ENCODE measurements around the gene RBM17. TPM values are rescaled to one million over a fixed set of nuclear protein-coding genes. Genes with fewer than 3 reads are reported as not detected.

The RBM17 gene
- total and polyA plus RNA-seq, 10 of the 15 experiments (the other 5 are each of a cell fraction or from before 2014, with no cell fraction given), result 28.4 to 181 (median 83.9) TPM

GRCh38 chr10:6142644-6143043 lies 53.8 kb downstream of the RBM17 start:
- 86% methylated on average over 7 of the region's 7 CpGs for WGBS (ENCODE audit: insufficient coverage, insufficient replicate concordance, low lambda C conversion rate, missing lambda C conversion rate)
- H3K27me3 ChIP-seq (replicated peaks in 1 of 2; ENCODE audit: control insufficient read depth in 2 of 2, insufficient read depth in 2 of 2, low read length in 1 of 2), result no peaks in the 10 kb centered on the region
- H3K9ac ChIP-seq (ENCODE audit: control insufficient read depth, insufficient read depth, low read length), result no peak overlapping the region; the same call in 1 of the 2 replicates
- H3K36me3 ChIP-seq (ENCODE audit: control insufficient read depth in 2 of 2, insufficient read depth in 2 of 2, low read length in 1 of 2), result no peaks in the 10 kb centered on the region
- H2AFZ ChIP-seq (ENCODE audit: control insufficient read depth, low read depth, low read length), result no peak overlapping the region
- TF ChIP-seq NR2F1 (conservative IDR thresholded peaks at IDR 0.05) (peak; percentile 43; the same call in 1 of the 2 replicates), HDGF (IDR thresholded peaks at IDR 0.05) (0 out of 2 replicates have a peak, but pooled peaks have one; percentile 11), ASH2L (IDR thresholded peaks at IDR 0.05; ENCODE audit: borderline replicate concordance, low read depth) (no peak), ZSCAN29 (IDR thresholded peaks at IDR 0.05) (no peak), HSF1 (IDR thresholded peaks at IDR 0.05; ENCODE audit: low read depth, low read length) (no peak), EZH2 (IDR thresholded peaks at IDR 0.05; ENCODE audit: borderline replicate concordance, control insufficient read depth, low read depth, low read length) (no peak), NBN (IDR thresholded peaks at IDR 0.05) (0 out of 2 replicates have a peak, but pooled peaks have one; percentile 6), ZNF384 (IDR thresholded peaks at IDR 0.05; ENCODE audit: borderline replicate concordance, low read depth, low read length) (no peak), SIX5 (IDR thresholded peaks at IDR 0.05; ENCODE audit: low read depth, low read length, severe bottlenecking) (no peak), IKZF2 (IDR thresholded peaks at IDR 0.05) (no peak)
- no peak for FAIRE-seq
- RAD21 ChIA-PET (ENCODE audit: unreplicated experiment), result interaction anchor here (0.7 to 2.1 kb wide), 7 partner anchors 8 to 258 kb away, joined by 3 to 7 read pairs (median 3); partner anchors contain the start of gene PFKFB3
- no peaks in the 10 kb centered on the region for H4K20me1 ChIP-seq (ENCODE audit: control insufficient read depth, insufficient read depth)
- H3K4me3 ChIP-seq, result peak overlapping the region; percentile 58; the same call in 1 of the 2 replicates
- in situ Hi-C loops (cut with MboI), result no loop called here
- peak overlapping the region; percentile 82 for H3K27ac ChIP-seq (ENCODE audit: control insufficient read depth, insufficient read depth)
- no peak for ATAC-seq
- no TSS peak for BruUV-seq (replicated peaks)
- POLR2A ChIA-PET, result interaction anchor here (0.7 to 1.0 kb wide), 4 partner anchors 9 to 20 kb away, joined by 3 to 5 read pairs (median 4); no protein-coding TSS in a partner anchor
- peak overlapping the region; percentile 46; the same call in 1 of the 2 replicates for H3K4me2 ChIP-seq (ENCODE audit: control insufficient read depth, insufficient read depth)
- H3K4me1 ChIP-seq (ENCODE audit: control insufficient read depth, insufficient read depth, low read length), result peaks cover 38% of the 10 kb centered on the region
- no peak for DNase-seq (ENCODE audit: low read depth, low spot score)
- intact Hi-C loops (cut with micrococcal nuclease; ENCODE audit: unreplicated experiment), result loop anchor here (5.0 kb wide), 1 partner anchor 130 kb away; no protein-coding TSS in a partner anchor
- H3K79me2 ChIP-seq (ENCODE audit: control insufficient read depth, insufficient read depth, low read length), result peaks cover 12% of the 10 kb centered on the region; the same call in 1 of the 2 replicates
- no peaks in the 10 kb centered on the region for H3K9me3 ChIP-seq (replicated peaks; ENCODE audit: control insufficient read depth, insufficient read depth, low read length)
- SMC1A ChIA-PET (ENCODE audit: uncharacterized antibody, unreplicated experiment), result interaction anchor here (0.9 to 2.1 kb wide), 7 partner anchors 8 to 259 kb away, joined by 3 to 9 read pairs (median 3); no protein-coding TSS in a partner anchor
- CTCF ChIA-PET, result interaction anchor here (0.8 to 2.0 kb wide), 6 partner anchors 9 to 259 kb away, joined by 3 to 11 read pairs (median 6); partner anchors contain the start of gene PFKFB3
